Measurements from ENCODE around the gene ISCA2.

ISCA2 gene

DNA sequence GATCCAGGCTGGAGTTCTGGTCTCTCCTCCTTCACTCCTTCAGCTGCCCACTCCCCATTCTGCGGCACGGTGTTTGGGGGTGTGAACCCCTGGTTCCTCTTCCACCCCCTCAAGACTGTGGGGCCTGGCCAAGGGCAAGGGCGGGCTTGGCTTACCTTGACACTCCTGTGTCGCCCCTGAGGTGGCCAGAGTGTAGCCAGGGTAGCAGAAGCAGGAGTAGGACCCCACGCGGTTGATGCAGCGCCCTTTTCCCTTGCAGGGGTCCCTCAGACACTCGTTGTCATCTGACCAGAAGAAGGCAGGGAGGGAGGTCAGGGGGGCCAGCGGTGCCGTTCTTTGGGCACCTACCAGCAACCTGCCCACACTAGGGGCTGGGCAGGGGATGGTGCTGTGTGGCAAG, 28.2 kb downstream of the ISCA2 start:
- Histone ChIP-seq H2BK12ac (ENCODE audit: low read length) (no peak overlapping the region), H3K18ac (ENCODE audit: low read length) (no peak overlapping the region)

DNA sequence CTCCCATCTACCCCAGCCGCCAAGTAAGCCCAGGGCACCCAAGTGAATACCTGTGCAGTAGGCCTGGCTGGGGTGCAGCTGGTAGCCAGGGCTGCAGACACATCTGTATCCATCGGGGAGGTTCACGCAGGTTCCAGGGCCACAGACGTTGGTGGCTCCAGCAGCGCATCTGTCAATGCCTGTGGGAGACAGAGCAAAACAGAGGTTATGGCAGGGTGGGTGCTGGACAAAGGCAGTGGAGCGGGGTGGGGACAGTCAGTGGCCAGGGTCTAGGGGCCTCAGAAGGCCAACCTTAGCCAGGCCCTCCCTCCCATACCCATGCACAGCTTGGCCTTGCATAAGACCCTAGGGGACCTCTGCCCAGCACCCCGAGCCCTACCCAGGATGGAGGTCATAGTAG, 29.2 kb downstream of the ISCA2 start:
- Histone ChIP-seq H3K9me3 (ENCODE audit: insufficient read depth, low read depth, low read length) (peaks cover 2% of the 10 kb centered on the region), H3K9ac (ENCODE audit: low read length) (no peak overlapping the region), H3K27ac (ENCODE audit: low read depth, low read length) (no peak overlapping the region), H4K12ac (ENCODE audit: low read depth, low read length) (no peak overlapping the region), H2AFZ (ENCODE audit: insufficient read depth, low read length, poor library complexity) (no peak overlapping the region), H3K4ac (ENCODE audit: low read depth, low read length) (no peak overlapping the region), H3K4me3 (ENCODE audit: low read depth, low read length) (no peak overlapping the region), H3K79me1 (ENCODE audit: low read length) (no peaks in the 10 kb centered on the region), H2BK120ac (ENCODE audit: insufficient read depth, low read length, poor library complexity) (no peak overlapping the region), H3K79me2 (ENCODE audit: control insufficient read depth, insufficient read depth, low read length, poor library complexity) (no peaks in the 10 kb centered on the region), H3K23ac (ENCODE audit: low read length) (no peak overlapping the region), H4K8ac (ENCODE audit: low read depth, low read length) (no peak overlapping the region), H3K4me1 (ENCODE audit: control insufficient read depth in 1 of 2, insufficient read depth in 2 of 2, low read length in 2 of 2) (no peaks in the 10 kb centered on the region), H4K91ac (ENCODE audit: low read depth, low read length) (no peak overlapping the region), H3K27me3 (ENCODE audit: insufficient read depth, low read length) (no peaks in the 10 kb centered on the region), H3K4me2 (ENCODE audit: low read length) (no peak overlapping the region), H2AK5ac (ENCODE audit: low read length) (no peak overlapping the region), H2BK5ac (ENCODE audit: low read depth, low read length, poor library complexity) (no peak overlapping the region), H3K18ac (ENCODE audit: low read length) (no peak overlapping the region), H3K36me3 (ENCODE audit: control insufficient read depth in 1 of 2, insufficient read depth in 2 of 2, low read length in 2 of 2) (no peaks in the 10 kb centered on the region), H3K14ac (ENCODE audit: low read length) (no peak overlapping the region), H2BK12ac (ENCODE audit: low read length) (no peak overlapping the region)
- no peak for DNase-seq
- WGBS (ENCODE audit: extremely low coverage, insufficient coverage, insufficient read length) = no CpG with 5 or more reads among the region's 7 CpGs

More for the DNA sequence above, 28.2 kb downstream of the ISCA2 start:
- H3K36me3 ChIP-seq (ENCODE audit: control insufficient read depth in 1 of 2, insufficient read depth in 2 of 2, low read length in 2 of 2) = no peaks in the 10 kb centered on the region
- peaks cover 0 to 2% of the 10 kb centered on the region in 2 experiments for H3K4me1 ChIP-seq (ENCODE audit: control insufficient read depth in 1 of 2, insufficient read depth in 2 of 2, low read length in 2 of 2)
- H4K91ac ChIP-seq (ENCODE audit: low read depth, low read length) = no peak overlapping the region
- no peaks in the 10 kb centered on the region for H3K79me1 ChIP-seq (ENCODE audit: low read length)
- H3K4ac ChIP-seq (ENCODE audit: low read depth, low read length) = no peak overlapping the region
- H3K9me3 ChIP-seq (ENCODE audit: insufficient read depth, low read depth, low read length) = no peaks in the 10 kb centered on the region
- no peak overlapping the region for H3K14ac ChIP-seq (ENCODE audit: low read length)
- no peaks in the 10 kb centered on the region for H3K27me3 ChIP-seq (ENCODE audit: insufficient read depth, low read length)
- H2AFZ ChIP-seq (ENCODE audit: insufficient read depth, low read length, poor library complexity) = no peak overlapping the region
- H2BK5ac ChIP-seq (ENCODE audit: low read depth, low read length, poor library complexity) = no peak overlapping the region
- WGBS (ENCODE audit: extremely low coverage, insufficient coverage, insufficient read length) = no CpG with 5 or more reads among the region's 10 CpGs
- H3K27ac ChIP-seq (ENCODE audit: low read depth, low read length) = no peak overlapping the region
- no peak overlapping the region for H3K9ac ChIP-seq (ENCODE audit: low read length)
- H4K12ac ChIP-seq (ENCODE audit: low read depth, low read length) = no peak overlapping the region
- no peak overlapping the region for H3K4me2 ChIP-seq (ENCODE audit: low read length)
- no peak overlapping the region for H2AK5ac ChIP-seq (ENCODE audit: low read length)
- H4K8ac ChIP-seq (ENCODE audit: low read depth, low read length) = no peak overlapping the region
- no peaks in the 10 kb centered on the region for H3K79me2 ChIP-seq (ENCODE audit: control insufficient read depth, insufficient read depth, low read length, poor library complexity)
- no peak overlapping the region for H3K23ac ChIP-seq (ENCODE audit: low read length)
- no peak overlapping the region for H2BK120ac ChIP-seq (ENCODE audit: insufficient read depth, low read length, poor library complexity)
- H3K4me3 ChIP-seq (ENCODE audit: low read depth, low read length) = no peak overlapping the region
- no peak for DNase-seq

DNA sequence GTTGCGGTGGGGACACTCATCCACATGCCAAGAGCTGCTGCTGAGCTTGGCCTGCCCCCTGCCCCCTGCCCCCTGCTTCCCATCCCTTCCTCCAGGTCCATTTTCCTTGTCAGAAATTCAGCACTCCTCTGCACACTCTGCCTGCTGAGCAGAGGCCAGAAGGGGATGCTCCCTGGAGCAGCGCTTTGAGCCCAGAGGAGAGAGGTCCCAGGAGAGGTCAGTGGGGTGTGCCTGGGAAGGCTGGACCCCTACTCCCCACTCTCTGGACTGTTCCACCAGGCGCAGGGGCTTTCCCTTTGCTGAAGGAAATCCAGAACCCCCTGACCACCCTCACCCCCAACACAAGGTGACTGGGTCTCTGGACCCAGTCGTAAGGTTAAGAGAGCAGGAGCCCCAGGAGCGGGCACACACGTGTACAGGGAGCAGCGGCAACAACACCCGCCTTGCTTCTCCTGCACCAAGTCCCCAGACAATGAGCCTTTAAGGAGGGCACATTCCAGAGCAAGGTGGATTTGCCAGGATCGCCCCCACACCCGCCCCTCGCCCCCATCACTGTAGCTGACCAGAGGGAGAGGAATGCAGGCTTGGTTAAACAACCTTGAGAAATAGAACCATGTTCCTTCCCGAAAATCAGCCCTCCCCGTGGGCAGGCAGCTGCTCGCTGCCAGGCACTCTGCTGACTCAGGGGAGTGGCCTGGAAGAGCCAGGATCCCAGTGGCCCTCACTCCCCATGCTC, 30.7 kb downstream of the ISCA2 start:
- no peak overlapping the region for H2BK120ac ChIP-seq (ENCODE audit: insufficient read depth, low read length, poor library complexity)
- WGBS (ENCODE audit: extremely low coverage, insufficient coverage, insufficient read length) = no CpG with 5 or more reads among the region's 14 CpGs
- no peak overlapping the region for H4K91ac ChIP-seq (ENCODE audit: low read depth, low read length)
- no peak overlapping the region for H3K4ac ChIP-seq (ENCODE audit: low read depth, low read length)
- H3K9ac ChIP-seq (ENCODE audit: low read length) = no peak overlapping the region
- no peak overlapping the region for H2BK12ac ChIP-seq (ENCODE audit: low read length)
- H3K79me2 ChIP-seq (ENCODE audit: control insufficient read depth, insufficient read depth, low read length, poor library complexity) = no peaks in the 10 kb centered on the region
- peaks cover 2% of the 10 kb centered on the region for H3K9me3 ChIP-seq (ENCODE audit: insufficient read depth, low read depth, low read length)
- no peaks in the 10 kb centered on the region for H3K4me1 ChIP-seq (ENCODE audit: control insufficient read depth in 1 of 2, insufficient read depth in 2 of 2, low read length in 2 of 2)
- no peak overlapping the region for H3K23ac ChIP-seq (ENCODE audit: low read length)
- H4K8ac ChIP-seq (ENCODE audit: low read depth, low read length) = no peak overlapping the region
- no peak overlapping the region for H4K12ac ChIP-seq (ENCODE audit: low read depth, low read length)
- no peaks in the 10 kb centered on the region for H3K27me3 ChIP-seq (ENCODE audit: insufficient read depth, low read length)
- H2BK5ac ChIP-seq (ENCODE audit: low read depth, low read length, poor library complexity) = no peak overlapping the region
- no peak overlapping the region for H2AK5ac ChIP-seq (ENCODE audit: low read length)
- no peak overlapping the region for H3K27ac ChIP-seq (ENCODE audit: low read depth, low read length)
- H3K18ac ChIP-seq (ENCODE audit: low read length) = no peak overlapping the region
- no peak overlapping the region for H3K4me2 ChIP-seq (ENCODE audit: low read length)
- DNase-seq = no peak
- H3K79me1 ChIP-seq (ENCODE audit: low read length) = no peaks in the 10 kb centered on the region
- H3K36me3 ChIP-seq (ENCODE audit: control insufficient read depth in 1 of 2, insufficient read depth in 2 of 2, low read length in 2 of 2) = no peaks in the 10 kb centered on the region
- no peak overlapping the region for H2AFZ ChIP-seq (ENCODE audit: insufficient read depth, low read length, poor library complexity)
- no peak overlapping the region for H3K14ac ChIP-seq (ENCODE audit: low read length)
- no peak overlapping the region for H3K4me3 ChIP-seq (ENCODE audit: low read depth, low read length)

DNA sequence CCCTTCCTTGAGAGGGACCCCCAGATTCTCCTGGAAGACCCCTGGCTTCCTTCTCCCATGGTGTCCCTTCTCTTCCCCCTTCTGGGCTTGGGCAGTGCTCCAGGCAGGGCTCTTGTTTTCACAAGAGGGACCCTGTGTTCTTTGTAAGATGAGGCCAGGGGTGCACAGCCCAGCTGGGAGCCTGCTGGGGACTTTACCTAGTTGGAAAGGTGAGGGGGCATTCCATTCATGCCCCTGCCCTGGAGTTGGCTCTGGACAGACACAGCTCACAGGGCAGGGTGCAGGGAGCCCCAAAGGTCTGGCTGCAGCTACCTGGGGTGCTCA, 31.2 kb downstream of the ISCA2 start:
- H3K4ac ChIP-seq (ENCODE audit: low read depth, low read length) = no peak overlapping the region
- H3K36me3 ChIP-seq (ENCODE audit: control insufficient read depth in 1 of 2, insufficient read depth in 2 of 2, low read length in 2 of 2) = no peaks in the 10 kb centered on the region
- no peak overlapping the region for H2BK12ac ChIP-seq (ENCODE audit: low read length)
- H3K9me3 ChIP-seq (ENCODE audit: insufficient read depth, low read depth, low read length) = peaks cover 2% of the 10 kb centered on the region
- H2AFZ ChIP-seq (ENCODE audit: insufficient read depth, low read length, poor library complexity) = no peak overlapping the region
- H3K4me1 ChIP-seq (ENCODE audit: control insufficient read depth in 1 of 2, insufficient read depth in 2 of 2, low read length in 2 of 2) = no peaks in the 10 kb centered on the region
- no peaks in the 10 kb centered on the region for H3K79me2 ChIP-seq (ENCODE audit: control insufficient read depth, insufficient read depth, low read length, poor library complexity)
- no peak overlapping the region for H3K27ac ChIP-seq (ENCODE audit: low read depth, low read length)
- no peak overlapping the region for H4K91ac ChIP-seq (ENCODE audit: low read depth, low read length)
- no peak overlapping the region for H2AK5ac ChIP-seq (ENCODE audit: low read length)
- H3K9ac ChIP-seq (ENCODE audit: low read length) = no peak overlapping the region
- H3K23ac ChIP-seq (ENCODE audit: low read length) = no peak overlapping the region
- no peak overlapping the region for H3K4me2 ChIP-seq (ENCODE audit: low read length)
- no peaks in the 10 kb centered on the region for H3K27me3 ChIP-seq (ENCODE audit: insufficient read depth, low read length)
- no peak overlapping the region for H3K14ac ChIP-seq (ENCODE audit: low read length)
- no peak overlapping the region for H2BK5ac ChIP-seq (ENCODE audit: low read depth, low read length, poor library complexity)
- no peak overlapping the region for H4K8ac ChIP-seq (ENCODE audit: low read depth, low read length)
- no peak overlapping the region for H3K4me3 ChIP-seq (ENCODE audit: low read depth, low read length)
- no peak overlapping the region for H2BK120ac ChIP-seq (ENCODE audit: insufficient read depth, low read length, poor library complexity)
- no peaks in the 10 kb centered on the region for H3K79me1 ChIP-seq (ENCODE audit: low read length)
- no peak for DNase-seq
- H3K18ac ChIP-seq (ENCODE audit: low read length) = no peak overlapping the region
- H4K12ac ChIP-seq (ENCODE audit: low read depth, low read length) = no peak overlapping the region
